Upper lobe of left lung (tissue), 6 donors: ENCODE results near the gene LRRC66. TPM values are rescaled to one million over a fixed set of nuclear protein-coding genes. Genes with fewer than 3 reads are reported as not detected.
A peak's percentile ranks its signal among the peaks of the same experiment; 100 is the strongest.

Source experiments
- ATAC-seq, 2 donors: fragments of 200-7000 bp; cut with Tn5 transposase; one replicate each; pipeline ENCODE4 v1.9.1; 2022; ENCODE audit warnings: mild to moderate bottlenecking in 2 of 2, moderate library complexity in 2 of 2; ENCODE audit not compliant: low FRiP score in 2 of 2
- DNase-seq, 2 donors: peaks; one replicate each; pipeline ENCODE4 v3.0.0-alpha.2; 2019 to 2020
- H3K27ac ChIP-seq, 4 donors: fragments of 200-600 bp; sonication (generic); one replicate each; pipeline ENCODE4 v1.5.1; 2016 to 2019
- H3K27me3 ChIP-seq, 4 donors: fragments of 200-600 bp; sonication (generic); one replicate each; pipeline ENCODE4 v1.5.1; 2017 to 2019
- H3K36me3 ChIP-seq, 4 donors: fragments of 200-600 bp; sonication (generic); one replicate each; pipeline ENCODE4 v1.5.1; 2016 to 2019
- H3K4me1 ChIP-seq, 4 donors: fragments of 200-600 bp; sonication (generic); one replicate each; pipeline ENCODE4 v1.5.1; 2018 to 2019
- H3K4me3 ChIP-seq, 4 donors: fragments of 200-600 bp; sonication (generic); one replicate each; pipeline ENCODE4 v1.5.1; 2017 to 2019; ENCODE audit warnings: mild to moderate bottlenecking in 2 of 4, moderate library complexity in 1 of 4
- H3K9me3 ChIP-seq, 4 donors: fragments of 200-600 bp; sonication (generic); one replicate each; pipeline ENCODE4 v1.5.1; 2018 to 2019
- CTCF ChIP-seq, 6 experiments: fragments of 450-650 bp in 4 of 6; fragments of 200-600 bp in 2 of 6; sonication (generic) in 2 of 6; IDR thresholded peaks; one replicate each; pipeline ENCODE4 v1.5.1; 2016 to 2019; ENCODE audit warnings: antibody characterized with exemption in 6 of 6
- EP300 ChIP-seq, 4 donors: sonication (generic); formaldehyde crosslinking; IDR thresholded peaks; one replicate each; pipeline ENCODE4 v1.5.1; 2017; ENCODE audit warnings: antibody characterized with exemption in 4 of 4, control low read depth in 2 of 4
- POLR2A ChIP-seq, 4 donors: fragments of 450-650 bp; IDR thresholded peaks; one replicate each; pipeline ENCODE4 v1.5.1; 2016 to 2017; ENCODE audit warnings: antibody characterized with exemption in 4 of 4, mild to moderate bottlenecking in 2 of 4
- POLR2AphosphoS5 ChIP-seq, 2 donors: sonication (generic); formaldehyde crosslinking; IDR thresholded peaks; one replicate each; pipeline ENCODE4 v1.5.1; 2017; ENCODE audit warnings: antibody characterized with exemption in 2 of 2
- WGBS, 2 donors: methylation state at CpG; one replicate each; pipeline ENCODE4 v1.1.5; 2017 to 2018; 5-methylcytosine and 5-hydroxymethylcytosine counted together
- total RNA-seq, 6 donors: library from RNA; depleted of rRNA in 4 of 6; stranded (reverse); fragments of >200 nt in 4 of 6; gene quantifications; one replicate each; pipeline versions ENCODE4 v1.1.0 to v1.2.1, GENCODE V29; 2016 to 2021
- donor health status: DM: no; HTN: no; CAD: no; lungs with moderate emphysema.
- donor health status: DM: no; HTN: yes; CAD: no; lungs with severe emphysema.

Gene LRRC66
- total RNA-seq = under 1 TPM in 4 of 6 donors, not detected in 2; 0.06 to 0.79 (median 0.29) TPM

GRCh38 chr4:52019936-52020657 is at the start of gene LRRC66:
Gene LRRC66, minus strand, starts transcription at chr4:52020363. Its CDS starts 2,750 bp downstream, at chr4:52017613.
- 91 to 93% methylated on average over 6 of the region's 6 CpGs for WGBS, 2 donors
- Histone ChIP-seq H3K27ac (no peak within 1 kb of the TSS), H3K9me3 (no peaks in the 10 kb centered on the region), H3K4me3 (no peak within 1 kb of the TSS), H3K27me3 (no peaks in the 10 kb centered on the region), H3K4me1 (no peaks in the 10 kb centered on the region), H3K36me3 (peaks cover 0 to 14% (median 0%) of the 10 kb centered on the region in 4 donors)
- TF ChIP-seq POLR2A (IDR thresholded peaks at IDR 0.05) (no peak), EP300 (IDR thresholded peaks at IDR 0.05) (no peak), POLR2AphosphoS5 (IDR thresholded peaks at IDR 0.05) (no peak), CTCF (IDR thresholded peaks at IDR 0.05) (no peak)
- ATAC-seq = no peak
- DNase-seq = no peak

GRCh38 chr4:52069571-52069970 is 49.4 kb upstream of the LRRC66 start:
- DNase-seq = no peak
- Histone ChIP-seq H3K27me3 (no peaks in the 10 kb centered on the region), H3K36me3 (no peaks in the 10 kb centered on the region), H3K4me3 (no peak overlapping the region), H3K9me3 (no peaks in the 10 kb centered on the region), H3K4me1 (no peaks in the 10 kb centered on the region), H3K27ac (no peak overlapping the region)
- WGBS, 2 donors = 62 to 68% methylated on average over 1 of the region's 1 CpG
- TF ChIP-seq POLR2A (IDR thresholded peaks at IDR 0.05) (no peak), EP300 (IDR thresholded peaks at IDR 0.05) (no peak), CTCF (IDR thresholded peaks at IDR 0.05) (no peak), POLR2AphosphoS5 (IDR thresholded peaks at IDR 0.05) (no peak)
- ATAC-seq = no peak

GRCh38 chr4:52059372-52059771 is 39.2 kb upstream of the LRRC66 start:
- 49 to 51% methylated on average over 3 of the region's 3 CpGs for WGBS, 2 donors
- Histone ChIP-seq H3K27ac (no peak overlapping the region), H3K4me3 (no peak overlapping the region), H3K36me3 (no peaks in the 10 kb centered on the region), H3K4me1 (peaks cover 6 to 16% (median 12%) of the 10 kb centered on the region in 4 donors), H3K9me3 (no peaks in the 10 kb centered on the region), H3K27me3 (no peaks in the 10 kb centered on the region)
- no peak for TF ChIP-seq POLR2AphosphoS5 (IDR thresholded peaks at IDR 0.05)
- TF ChIP-seq EP300 (IDR thresholded peaks at IDR 0.05) = no peak
- TF ChIP-seq CTCF (IDR thresholded peaks at IDR 0.05) = no peak
- no peak for TF ChIP-seq POLR2A (IDR thresholded peaks at IDR 0.05)
- DNase-seq (peak in 1 of 2 donors; percentile 34), ATAC-seq (peak; percentile 58 to 68)

- Histone ChIP-seq H3K27me3 (no peaks in the 10 kb centered on the region), H3K4me3 (no peak overlapping the region), H3K9me3 (no peaks in the 10 kb centered on the region), H3K27ac (no peak overlapping the region), H3K4me1 (peaks cover 6 to 16% (median 12%) of the 10 kb centered on the region in 4 donors), H3K36me3 (no peaks in the 10 kb centered on the region)
- DNase-seq (no peak), ATAC-seq (no peak)
- TF ChIP-seq POLR2A (IDR thresholded peaks at IDR 0.05) = no peak
- TF ChIP-seq EP300 (IDR thresholded peaks at IDR 0.05) = no peak
- TF ChIP-seq CTCF (IDR thresholded peaks at IDR 0.05) = no peak
- no peak for TF ChIP-seq POLR2AphosphoS5 (IDR thresholded peaks at IDR 0.05)
- WGBS, 2 donors = 82 to 100% methylated on average over 1 of the region's 1 CpG
Measured at GRCh38 chr4:52058275-52058674, 38.1 kb upstream of the LRRC66 start.

GRCh38 chr4:52057196-52057595 is 37.0 kb upstream of the LRRC66 start:
- no peak for DNase-seq

More at GRCh38 chr4:52057196-52057595, 37.0 kb upstream of the LRRC66 start:
- no peak overlapping the region for H3K4me3 ChIP-seq
- H3K36me3 ChIP-seq = no peaks in the 10 kb centered on the region
- TF ChIP-seq CTCF (IDR thresholded peaks at IDR 0.05) = no peak
- TF ChIP-seq POLR2AphosphoS5 (IDR thresholded peaks at IDR 0.05) = no peak
- TF ChIP-seq POLR2A (IDR thresholded peaks at IDR 0.05) = no peak
- no peak for TF ChIP-seq EP300 (IDR thresholded peaks at IDR 0.05)
- ATAC-seq = no peak
- no peaks in the 10 kb centered on the region for H3K27me3 ChIP-seq
- H3K27ac ChIP-seq = no peak overlapping the region
- no peaks in the 10 kb centered on the region for H3K9me3 ChIP-seq
- H3K4me1 ChIP-seq = peaks cover 9 to 24% (median 19%) of the 10 kb centered on the region in 4 donors
